ENCODE data around the gene VDAC2. TPM values are rescaled to one million over a fixed set of nuclear protein-coding genes. Genes with fewer than 3 reads are reported as not detected.

The VDAC2 gene
- total RNA-seq, 1 donor from 2014 or later, result 14.4 TPM

DNA sequence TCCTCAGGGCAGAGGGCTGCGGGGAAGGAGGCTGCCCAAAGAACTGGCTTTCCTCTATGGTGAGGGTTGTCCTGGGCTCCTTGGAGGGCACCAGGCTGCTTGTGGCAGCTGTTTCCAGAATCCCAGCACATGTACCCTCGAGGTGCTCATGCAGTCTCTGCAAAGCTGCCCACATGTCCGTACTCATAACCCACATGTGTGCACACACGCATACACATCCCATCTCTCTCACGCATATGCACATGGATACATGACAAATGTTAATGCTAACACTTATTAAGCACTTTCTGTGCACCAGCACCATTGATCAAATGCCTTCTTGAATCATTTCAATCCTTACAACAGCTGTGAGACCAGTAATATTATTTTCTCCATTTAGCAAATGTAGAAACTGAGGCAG, 61.5 kb downstream of the VDAC2 start:
- TF ChIP-seq, protein P1, sequence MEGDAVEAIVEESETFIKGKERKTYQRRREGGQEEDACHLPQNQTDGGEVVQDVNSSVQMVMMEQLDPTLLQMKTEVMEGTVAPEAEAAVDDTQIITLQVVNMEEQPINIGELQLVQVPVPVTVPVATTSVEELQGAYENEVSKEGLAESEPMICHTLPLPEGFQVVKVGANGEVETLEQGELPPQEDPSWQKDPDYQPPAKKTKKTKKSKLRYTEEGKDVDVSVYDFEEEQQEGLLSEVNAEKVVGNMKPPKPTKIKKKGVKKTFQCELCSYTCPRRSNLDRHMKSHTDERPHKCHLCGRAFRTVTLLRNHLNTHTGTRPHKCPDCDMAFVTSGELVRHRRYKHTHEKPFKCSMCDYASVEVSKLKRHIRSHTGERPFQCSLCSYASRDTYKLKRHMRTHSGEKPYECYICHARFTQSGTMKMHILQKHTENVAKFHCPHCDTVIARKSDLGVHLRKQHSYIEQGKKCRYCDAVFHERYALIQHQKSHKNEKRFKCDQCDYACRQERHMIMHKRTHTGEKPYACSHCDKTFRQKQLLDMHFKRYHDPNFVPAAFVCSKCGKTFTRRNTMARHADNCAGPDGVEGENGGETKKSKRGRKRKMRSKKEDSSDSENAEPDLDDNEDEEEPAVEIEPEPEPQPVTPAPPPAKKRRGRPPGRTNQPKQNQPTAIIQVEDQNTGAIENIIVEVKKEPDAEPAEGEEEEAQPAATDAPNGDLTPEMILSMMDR (IDR thresholded peaks at IDR 0.05), result no peak
- Histone ChIP-seq H3K36me3 (no peaks in the 10 kb centered on the region), H3K4me1 (peaks cover 0 to 6% of the 10 kb centered on the region in 2 donors), H3K9me3 (no peaks in the 10 kb centered on the region), H3K27ac (no peak overlapping the region), H3K4me3 (no peak overlapping the region), H3K27me3 (no peaks in the 10 kb centered on the region)
- intact Hi-C loops (cut with DNase I), result no loop called here
- no peak for DNase-seq (ENCODE audit: low spot score in 2 of 2)

DNA sequence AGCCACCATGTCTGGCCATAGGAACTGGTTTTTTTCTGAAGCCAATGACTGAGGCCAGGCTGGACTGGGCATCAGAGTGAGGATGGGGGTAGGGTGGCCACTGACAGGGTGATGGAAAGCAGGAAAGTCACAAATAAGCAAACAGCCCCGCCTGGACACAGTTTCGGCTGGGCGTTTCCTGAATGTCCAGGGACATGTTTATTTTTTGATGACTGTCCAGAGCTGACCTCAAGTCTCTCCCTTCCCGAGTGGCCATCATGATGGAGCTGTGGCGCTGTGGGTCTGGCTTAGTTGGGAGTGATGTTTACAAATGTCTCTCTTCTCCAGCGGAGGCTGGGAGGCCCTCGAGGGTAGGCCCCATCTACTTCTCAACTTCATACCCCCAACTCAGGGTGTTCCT, 62.3 kb downstream of the VDAC2 start:
- Histone ChIP-seq H3K4me1 (peaks cover 0 to 6% of the 10 kb centered on the region in 2 donors), H3K27ac (no peak overlapping the region), H3K4me3 (no peak overlapping the region), H3K36me3 (no peaks in the 10 kb centered on the region), H3K9me3 (no peaks in the 10 kb centered on the region), H3K27me3 (no peaks in the 10 kb centered on the region)
- no peak for DNase-seq (ENCODE audit: low spot score in 2 of 2)
- TF ChIP-seq, protein P1 (IDR thresholded peaks at IDR 0.05), result no peak
- intact Hi-C loops (cut with DNase I), result no loop called here

DNA sequence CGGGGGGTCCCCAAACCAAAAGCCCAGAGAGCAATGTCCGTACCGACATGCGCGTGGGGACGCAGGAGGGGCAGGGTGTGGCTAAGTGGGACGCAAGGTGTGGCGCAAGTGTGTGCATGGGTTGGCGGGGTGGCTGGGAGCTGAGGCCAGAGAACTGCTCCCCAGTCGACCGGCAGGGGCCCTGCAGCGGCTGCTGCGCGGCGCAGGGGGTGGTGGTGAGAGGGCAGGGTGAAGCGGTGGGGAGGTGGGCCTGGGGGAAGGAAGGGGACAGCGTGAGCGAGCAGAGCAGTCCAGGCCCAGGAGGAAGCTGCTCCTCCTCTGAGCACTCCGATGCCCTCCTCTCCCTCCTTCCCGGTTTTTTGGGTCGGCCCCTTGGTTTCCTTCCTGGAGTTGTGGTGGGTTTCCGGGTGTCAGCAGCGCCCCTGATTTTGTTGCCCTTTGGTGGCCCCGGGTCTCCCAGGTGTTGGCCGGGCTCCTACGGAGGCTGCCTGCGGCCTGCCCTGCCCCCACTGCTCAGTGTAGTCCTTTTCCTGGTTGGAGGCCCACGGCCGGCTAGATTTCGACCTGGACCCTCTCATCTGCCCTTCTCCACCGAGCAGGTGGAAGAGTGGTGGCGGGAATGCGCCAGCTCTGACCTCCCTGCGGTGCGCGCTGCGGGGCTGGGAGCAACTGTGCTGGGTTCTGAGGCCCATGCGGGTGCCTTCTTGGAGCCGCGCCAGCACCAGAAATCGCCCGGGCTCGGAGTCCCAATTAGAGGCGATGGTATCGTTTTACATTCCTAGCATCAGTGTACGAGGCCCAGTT, 65.7 kb downstream of the VDAC2 start:
- Histone ChIP-seq H3K9me3 (no peaks in the 10 kb centered on the region), H3K36me3 (no peaks in the 10 kb centered on the region), H3K27ac (no peak overlapping the region), H3K27me3 (no peaks in the 10 kb centered on the region), H3K4me1 (peaks cover 0 to 6% of the 10 kb centered on the region in 2 donors), H3K4me3 (no peak overlapping the region)
- TF ChIP-seq, protein P1 (IDR thresholded peaks at IDR 0.05), result no peak
- intact Hi-C loops (cut with DNase I), result no loop called here
- DNase-seq (ENCODE audit: low spot score in 2 of 2), result no peak

DNA sequence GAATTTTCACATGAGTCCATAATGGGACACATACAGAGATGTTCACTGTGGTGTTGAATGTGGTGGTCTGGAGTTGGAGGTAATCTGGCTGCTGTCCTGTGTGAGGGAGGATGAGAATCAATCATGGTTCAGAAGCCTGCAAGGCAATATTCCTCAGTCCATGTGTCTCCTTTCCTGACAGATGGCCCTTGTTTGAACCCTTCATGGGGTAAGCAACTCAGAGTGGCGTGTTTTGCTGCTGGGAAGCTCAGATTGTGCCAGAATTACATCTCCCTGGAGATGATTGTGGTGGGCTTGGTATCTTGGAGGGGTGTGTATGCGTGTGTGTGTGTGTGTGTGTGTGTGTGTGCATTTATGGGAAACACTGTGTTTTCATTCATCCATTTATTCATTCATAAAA, 69.6 kb downstream of the VDAC2 start:
- peaks cover 0 to 2% of the 10 kb centered on the region in 2 donors for H3K4me1 ChIP-seq
- H3K4me3 ChIP-seq, result no peak overlapping the region
- no peak for DNase-seq (ENCODE audit: low spot score in 2 of 2)
- no peaks in the 10 kb centered on the region for H3K27me3 ChIP-seq
- intact Hi-C loops (cut with DNase I), result no loop called here
- no peak overlapping the region for H3K27ac ChIP-seq
- H3K36me3 ChIP-seq, result no peaks in the 10 kb centered on the region
- TF ChIP-seq, protein P1 (IDR thresholded peaks at IDR 0.05), result no peak
- no peaks in the 10 kb centered on the region for H3K9me3 ChIP-seq

Other genes starting within 250 kb of the VDAC2 start
- 16.5 TPM for gene SAMD8, start 99.1 kb upstream of the VDAC2 start, total RNA-seq
- 85.5 TPM for gene COMTD1, start 25.2 kb downstream of the VDAC2 start, total RNA-seq
- 28.8 TPM for gene ZNF503, start 191.0 kb downstream of the VDAC2 start, total RNA-seq
- 0.96 TPM for gene LRMDA, start 220.8 kb downstream of the VDAC2 start, total RNA-seq

Data from ascending aorta (tissue), 2 donors.